A549 (cell line): ENCODE results near the gene BABAM2. TPM values are rescaled to one million over a fixed set of nuclear protein-coding genes. Genes with fewer than 3 reads are reported as not detected.

Experiments used
- ATAC-seq, 2 experiments: fragments of 200-7000 bp in 1 of 2; fragments of >200 bp in 1 of 2; cut with Nextera tagmentation in 1 of 2; cut with Tn5 transposase in 1 of 2; 3 replicates each; pipeline versions ENCODE4 v1.8.0 to v1.9.1; 2018 to 2020; ENCODE audit warnings: mild to moderate bottlenecking in 1 of 2, moderate library complexity in 1 of 2
- CTCF ChIA-PET: fragments of 300-600 bp; sonication (Branson Sonifier 250); formaldehyde crosslinking; extraction: SDS; loops from one replicate; lab custom pipeline; 2021; ENCODE audit warnings: antibody characterized with exemption, inconsistent platforms; lab: Yijun Ruan, JAX
- POLR2A ChIA-PET: fragments of 350-600 bp; formaldehyde crosslinking; extraction: SDS; loops from one replicate; lab custom pipeline; 2021; ENCODE audit warnings: antibody characterized with exemption, inconsistent platforms; lab: Yijun Ruan, JAX
- DNase-seq, 2 experiments: peaks; one replicate each; pipeline versions ENCODE4 v3.0.0 to v3.0.0-alpha.2; 2011 to 2016; ENCODE audit warnings: low read depth in 1 of 2, low spot score in 1 of 2
- FAIRE-seq: peaks from 2 replicates; lab custom pipeline; 2011; peaks lifted over from hg19 to GRCh38; lab: Jason Lieb, UNC
- H3K27ac ChIP-seq, 2 experiments: fragments of >200 bp; sonication (Bioruptor Twin); formaldehyde crosslinking; 3 replicates each; pipeline ENCODE4 v1.5.1; 2016 to 2017
- H3K4me1 ChIP-seq: fragments of >200 bp; sonication (Bioruptor Twin); formaldehyde crosslinking; 3 replicates; pipeline ENCODE4 v1.6.1; 2016
- H3K4me2 ChIP-seq: fragments of >200 bp; sonication (Bioruptor Twin); formaldehyde crosslinking; 3 replicates; pipeline ENCODE4 v1.6.1; 2016
- H3K4me3 ChIP-seq: fragments of >200 bp; sonication (Bioruptor Twin); formaldehyde crosslinking; 3 replicates; pipeline ENCODE4 v1.5.1; 2016
- H3K9me3 ChIP-seq: fragments of >200 bp; sonication (Bioruptor Twin); formaldehyde crosslinking; 3 replicates; pipeline ENCODE4 v1.6.1; 2016
- BHLHE40 ChIP-seq: IDR thresholded peaks from 2 replicates; pipeline ENCODE4 v1.6.1; 2012; ENCODE audit warnings: low read depth, low read length, inconsistent platforms
- E2F6 ChIP-seq: IDR thresholded peaks from 2 replicates; pipeline ENCODE4 v1.6.1; 2012; ENCODE audit warnings: low read depth, borderline replicate concordance
- ELK1 ChIP-seq: fragments of 150-350 bp; IDR thresholded peaks from 2 replicates; pipeline ENCODE4 v1.6.1; 2014; ENCODE audit warnings: low read depth, mild to moderate bottlenecking, low read length
- FOSL2 ChIP-seq, 2 experiments: fragments of 450-650 bp in 1 of 2; fragments of >200 bp in 1 of 2; sonication (Bioruptor Twin) in 1 of 2; formaldehyde crosslinking; IDR thresholded peaks; 2 replicates each; pipeline versions ENCODE4 v1.5.0 to v1.6.1; 2016 to 2020; ENCODE audit warnings: mild to moderate bottlenecking in 1 of 2, moderate library complexity in 1 of 2
- HOXB5 ChIP-seq: fragments of 250-450 bp; sonication (Bioruptor Pico); IDR thresholded peaks from 2 replicates; pipeline ENCODE4 v1.5.0; 2020; ENCODE audit warnings: mild to moderate bottlenecking, moderate library complexity
- MYC ChIP-seq: IDR thresholded peaks from 2 replicates; pipeline ENCODE4 v1.6.1; 2012; ENCODE audit warnings: mild to moderate bottlenecking, inconsistent platforms, low read length, improper control_type of control experiment, borderline replicate concordance
- NFE2L2 ChIP-seq: fragments of 150-350 bp; conservative IDR thresholded peaks from 2 replicates; pipeline ENCODE4 v1.6.1; 2014; ENCODE audit warnings: low read length
- RFX5 ChIP-seq: fragments of 450-650 bp; IDR thresholded peaks from 2 replicates; pipeline ENCODE4 v1.7.1; 2014; ENCODE audit warnings: antibody characterized with exemption, mild to moderate bottlenecking, moderate library complexity
- SMC3 ChIP-seq: fragments of >200 bp; sonication (Bioruptor Twin); formaldehyde crosslinking; IDR thresholded peaks from 3 replicates; pipeline ENCODE4 v1.6.1; 2018; ENCODE audit warnings: inconsistent platforms
- SREBF2 ChIP-seq: fragments of 450-650 bp; IDR thresholded peaks from 2 replicates; pipeline ENCODE4 v1.6.1; 2014; ENCODE audit warnings: mild to moderate bottlenecking, moderate library complexity
- TFCP2L1 ChIP-seq: fragments of 250-450 bp; sonication (Bioruptor Pico); IDR thresholded peaks from 2 replicates; pipeline ENCODE4 v1.5.0; 2021; ENCODE audit warnings: mild to moderate bottlenecking
- ZSCAN20 ChIP-seq: fragments of 250-450 bp; sonication (Bioruptor Pico); IDR thresholded peaks from 2 replicates; pipeline ENCODE4 v1.8.0; 2022; ENCODE audit warnings: mild to moderate bottlenecking, moderate library complexity
- WGBS: methylation state at CpG from one replicate; pipeline ENCODE4 v1.1.6; 2017; ENCODE audit errors: missing lambda C conversion rate; 5-methylcytosine and 5-hydroxymethylcytosine counted together
- polyA plus RNA-seq, 4 experiments: library from polyadenylated mRNA; depleted of rRNA in 3 of 4; stranded (reverse); fragments of >200 nt; fragmentation: RNase III in 1 of 4; extraction: RNeasy Plus Mini Kit Qiagen cat#74134 plus additional on column Dnase treatment in 1 of 4; gene quantifications; 2 replicates in 3 of 4; 3 replicates in 1 of 4; pipeline ENCODE4 v1.2.3, GENCODE V29; 2011 to 2017
- TF ChIP-seq, protein P1 (sequence below): fragments of >200 bp; sonication (Bioruptor Twin); formaldehyde crosslinking; IDR thresholded peaks from 3 replicates; pipeline ENCODE4 v1.6.1; 2016
- TF ChIP-seq, protein P2 (sequence below): fragments of >200 bp; sonication (Bioruptor Twin); formaldehyde crosslinking; IDR thresholded peaks from 3 replicates; pipeline ENCODE4 v1.5.1; 2016
- TF ChIP-seq, protein P3 (sequence below): fragments of 250-450 bp; sonication (Bioruptor Pico); IDR thresholded peaks from 2 replicates; pipeline ENCODE4 v1.5.0; 2021; ENCODE audit warnings: mild to moderate bottlenecking, moderate library complexity, borderline replicate concordance

BABAM2 gene
- polyA plus RNA-seq, 2 of the 4 experiments (the other 2 are of a cell fraction): 53.7 to 78.4 TPM

DNA sequence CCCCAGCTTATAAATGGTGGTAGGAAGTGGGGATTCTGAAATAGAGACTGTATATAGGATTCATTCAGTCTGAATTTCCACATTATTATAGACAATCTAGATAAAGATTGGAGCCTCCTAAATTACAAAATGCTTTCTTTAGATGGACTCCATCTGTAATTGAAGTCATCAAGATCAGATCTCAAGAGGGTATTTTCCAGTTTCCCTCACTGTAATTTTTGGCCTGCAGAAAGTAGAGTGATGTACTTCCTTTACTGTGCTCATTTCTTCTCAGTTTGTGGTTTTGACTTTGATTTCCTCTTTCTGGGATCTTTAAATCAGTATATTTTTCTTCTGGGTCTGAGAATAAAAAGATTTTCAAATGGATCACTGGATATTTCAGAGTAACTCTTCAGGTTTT, 7.2 kb downstream of the BABAM2 start:
- Histone ChIP-seq H3K27ac (no peak overlapping the region), H3K4me2 (no peak overlapping the region), H3K9me3 (no peaks in the 10 kb centered on the region)
- FAIRE-seq: no peak
- ATAC-seq: no peak
- ChIA-PET CTCF (interaction anchor here (0.9 to 1.7 kb wide), 3 partner anchors 91 to 215 kb away, joined by 3 read pairs; no protein-coding TSS in a partner anchor), POLR2A (no interaction called here)
- DNase-seq: no peak
- TF ChIP-seq FOSL2 (IDR thresholded peaks at IDR 0.05) (no peak), FOSL2 (CRISPR knock-in tag; IDR thresholded peaks at IDR 0.05) (no peak), MYC (no peak), SMC3 (no peak), ZSCAN20 (CRISPR knock-in tag) (no peak), HOXB5 (CRISPR knock-in tag) (no peak), ELK1 (no peak), SREBF2 (no peak), E2F6 (no peak), NFE2L2 (no peak), BHLHE40 (no peak)
- TF ChIP-seq, protein P1, sequence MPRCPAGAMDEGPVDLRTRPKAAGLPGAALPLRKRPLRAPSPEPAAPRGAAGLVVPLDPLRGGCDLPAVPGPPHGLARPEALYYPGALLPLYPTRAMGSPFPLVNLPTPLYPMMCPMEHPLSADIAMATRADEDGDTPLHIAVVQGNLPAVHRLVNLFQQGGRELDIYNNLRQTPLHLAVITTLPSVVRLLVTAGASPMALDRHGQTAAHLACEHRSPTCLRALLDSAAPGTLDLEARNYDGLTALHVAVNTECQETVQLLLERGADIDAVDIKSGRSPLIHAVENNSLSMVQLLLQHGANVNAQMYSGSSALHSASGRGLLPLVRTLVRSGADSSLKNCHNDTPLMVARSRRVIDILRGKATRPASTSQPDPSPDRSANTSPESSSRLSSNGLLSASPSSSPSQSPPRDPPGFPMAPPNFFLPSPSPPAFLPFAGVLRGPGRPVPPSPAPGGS: no peak
- TF ChIP-seq, all 56 proteins: peak for 0
- Histone ChIP-seq H3K4me1 (peaks cover 16% of the 10 kb centered on the region; the same call in 2 of the 3 replicates), H3K4me3 (no peak overlapping the region)

GRCh38 chr2:27901234-27901633, 10.7 kb downstream of the BABAM2 start:
- no peak for DNase-seq
- TF ChIP-seq ELK1 (no peak), TFCP2L1 (CRISPR knock-in tag) (no peak), HOXB5 (CRISPR knock-in tag) (no peak), BHLHE40 (no peak), RFX5 (no peak)
- TF ChIP-seq, protein P2, sequence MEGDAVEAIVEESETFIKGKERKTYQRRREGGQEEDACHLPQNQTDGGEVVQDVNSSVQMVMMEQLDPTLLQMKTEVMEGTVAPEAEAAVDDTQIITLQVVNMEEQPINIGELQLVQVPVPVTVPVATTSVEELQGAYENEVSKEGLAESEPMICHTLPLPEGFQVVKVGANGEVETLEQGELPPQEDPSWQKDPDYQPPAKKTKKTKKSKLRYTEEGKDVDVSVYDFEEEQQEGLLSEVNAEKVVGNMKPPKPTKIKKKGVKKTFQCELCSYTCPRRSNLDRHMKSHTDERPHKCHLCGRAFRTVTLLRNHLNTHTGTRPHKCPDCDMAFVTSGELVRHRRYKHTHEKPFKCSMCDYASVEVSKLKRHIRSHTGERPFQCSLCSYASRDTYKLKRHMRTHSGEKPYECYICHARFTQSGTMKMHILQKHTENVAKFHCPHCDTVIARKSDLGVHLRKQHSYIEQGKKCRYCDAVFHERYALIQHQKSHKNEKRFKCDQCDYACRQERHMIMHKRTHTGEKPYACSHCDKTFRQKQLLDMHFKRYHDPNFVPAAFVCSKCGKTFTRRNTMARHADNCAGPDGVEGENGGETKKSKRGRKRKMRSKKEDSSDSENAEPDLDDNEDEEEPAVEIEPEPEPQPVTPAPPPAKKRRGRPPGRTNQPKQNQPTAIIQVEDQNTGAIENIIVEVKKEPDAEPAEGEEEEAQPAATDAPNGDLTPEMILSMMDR: no peak
- TF ChIP-seq, protein P3, sequence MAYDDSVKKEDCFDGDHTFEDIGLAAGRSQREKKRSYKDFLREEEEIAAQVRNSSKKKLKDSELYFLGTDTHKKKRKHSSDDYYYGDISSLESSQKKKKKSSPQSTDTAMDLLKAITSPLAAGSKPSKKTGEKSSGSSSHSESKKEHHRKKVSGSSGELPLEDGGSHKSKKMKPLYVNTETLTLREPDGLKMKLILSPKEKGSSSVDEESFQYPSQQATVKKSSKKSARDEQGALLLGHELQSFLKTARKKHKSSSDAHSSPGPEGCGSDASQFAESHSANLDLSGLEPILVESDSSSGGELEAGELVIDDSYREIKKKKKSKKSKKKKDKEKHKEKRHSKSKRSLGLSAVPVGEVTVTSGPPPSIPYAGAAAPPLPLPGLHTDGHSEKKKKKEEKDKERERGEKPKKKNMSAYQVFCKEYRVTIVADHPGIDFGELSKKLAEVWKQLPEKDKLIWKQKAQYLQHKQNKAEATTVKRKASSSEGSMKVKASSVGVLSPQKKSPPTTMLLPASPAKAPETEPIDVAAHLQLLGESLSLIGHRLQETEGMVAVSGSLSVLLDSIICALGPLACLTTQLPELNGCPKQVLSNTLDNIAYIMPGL (CRISPR knock-in tag): no peak
- Histone ChIP-seq H3K27ac (peak overlapping the region in 1 of 2 experiments; percentile 9; a peak in 2 of 6 replicates), H3K4me2 (no peak overlapping the region), H3K9me3 (no peaks in the 10 kb centered on the region), H3K4me3 (no peak overlapping the region), H3K4me1 (peaks cover 22% of the 10 kb centered on the region; the same call in 2 of the 3 replicates)
- ATAC-seq: no peak
- ChIA-PET POLR2A (no interaction called here), CTCF (no interaction called here)
- FAIRE-seq: no peak
- 58% methylated on average over 1 of the region's 1 CpG for WGBS
